ENCODE data around the gene SLC2A13. TPM values are rescaled to one million over a fixed set of nuclear protein-coding genes. Genes with fewer than 3 reads are reported as not detected.
A peak's percentile ranks its signal among the peaks of the same experiment; 100 is the strongest.
"Not testable (repeated sequence)": the region's sequence is repeated elsewhere in the genome, so short reads cannot be mapped to it uniquely, and the experiment has no call there.

Gene SLC2A13
- total RNA-seq, 1 experiment from 2014 or later = 1.5 TPM

GRCh38 chr12:39846304-39846703 is 259.6 kb downstream of the SLC2A13 start:
- in situ Hi-C loops (cut with HindIII; ENCODE audit: low sequenced_read_pairs) = no loop called here
- DNase-seq (ENCODE audit: low spot score) = no peak

GRCh38 chr12:39840422-39840821 is 265.5 kb downstream of the SLC2A13 start:
- DNase-seq (ENCODE audit: low spot score) = no peak
- in situ Hi-C loops (cut with HindIII; ENCODE audit: low sequenced_read_pairs) = no loop called here

GRCh38 chr12:39839072-39839471 is 266.8 kb downstream of the SLC2A13 start:
- in situ Hi-C loops (cut with HindIII; ENCODE audit: low sequenced_read_pairs) = no loop called here
- DNase-seq (ENCODE audit: low spot score) = no peak

GRCh38 chr12:39835517-39836489 is 270.1 kb downstream of the SLC2A13 start:
- in situ Hi-C loops (cut with HindIII; ENCODE audit: low sequenced_read_pairs) = no loop called here
- DNase-seq (ENCODE audit: low spot score) = no peak

- DNase-seq (ENCODE audit: low spot score) = no peak
- in situ Hi-C loops (cut with HindIII; ENCODE audit: low sequenced_read_pairs) = no loop called here
These were observed 274.1 kb downstream of the SLC2A13 start for GRCh38 chr12:39831587-39832315.

GRCh38 chr12:39830852-39831520 is 274.9 kb downstream of the SLC2A13 start:
- DNase-seq (ENCODE audit: low spot score) = no peak
- in situ Hi-C loops (cut with HindIII; ENCODE audit: low sequenced_read_pairs) = no loop called here

- no peak for DNase-seq (ENCODE audit: low spot score)
- in situ Hi-C loops (cut with HindIII; ENCODE audit: low sequenced_read_pairs) = no loop called here
These were observed 275.7 kb downstream of the SLC2A13 start for GRCh38 chr12:39830171-39830570.

- DNase-seq (ENCODE audit: low spot score) = peak; percentile 41
- in situ Hi-C loops (cut with HindIII; ENCODE audit: low sequenced_read_pairs) = no loop called here
These were observed 281.2 kb downstream of the SLC2A13 start for GRCh38 chr12:39824505-39825212.

- in situ Hi-C loops (cut with HindIII; ENCODE audit: low sequenced_read_pairs) = no loop called here
- DNase-seq (ENCODE audit: low spot score) = no peak
These were observed 289.2 kb downstream of the SLC2A13 start for GRCh38 chr12:39816671-39817185.

GRCh38 chr12:39815746-39816145 is 290.1 kb downstream of the SLC2A13 start:
- no peak for DNase-seq (ENCODE audit: low spot score)
- in situ Hi-C loops (cut with HindIII; ENCODE audit: low sequenced_read_pairs) = no loop called here

- in situ Hi-C loops (cut with HindIII; ENCODE audit: low sequenced_read_pairs) = no loop called here
- DNase-seq (ENCODE audit: low spot score) = no peak
These were observed 291.3 kb downstream of the SLC2A13 start for GRCh38 chr12:39814626-39815025.

GRCh38 chr12:39813776-39814175 is 292.1 kb downstream of the SLC2A13 start:
- DNase-seq (ENCODE audit: low spot score) = no peak
- in situ Hi-C loops (cut with HindIII; ENCODE audit: low sequenced_read_pairs) = no loop called here

GRCh38 chr12:39812456-39812855 is 293.4 kb downstream of the SLC2A13 start:
- in situ Hi-C loops (cut with HindIII; ENCODE audit: low sequenced_read_pairs); DNase-seq (ENCODE audit: low spot score): not testable (repeated sequence)

- in situ Hi-C loops (cut with HindIII; ENCODE audit: low sequenced_read_pairs) = no loop called here
These were observed 298.8 kb downstream of the SLC2A13 start for GRCh38 chr12:39807043-39807442.

GRCh38 chr12:39805651-39806050 is 300.2 kb downstream of the SLC2A13 start:
- in situ Hi-C loops (cut with HindIII; ENCODE audit: low sequenced_read_pairs) = no loop called here
- DNase-seq (ENCODE audit: low spot score) = no peak

More at GRCh38 chr12:39807043-39807442, 298.8 kb downstream of the SLC2A13 start:
- no peak for DNase-seq (ENCODE audit: low spot score)

GRCh38 chr12:39804898-39805297 is 301.0 kb downstream of the SLC2A13 start:
- DNase-seq (ENCODE audit: low spot score) = no peak
- in situ Hi-C loops (cut with HindIII; ENCODE audit: low sequenced_read_pairs) = no loop called here

- DNase-seq (ENCODE audit: low spot score) = no peak
- in situ Hi-C loops (cut with HindIII; ENCODE audit: low sequenced_read_pairs) = no loop called here
These were observed 301.4 kb downstream of the SLC2A13 start for GRCh38 chr12:39804479-39804878.

- DNase-seq (ENCODE audit: low spot score) = no peak
- in situ Hi-C loops (cut with HindIII; ENCODE audit: low sequenced_read_pairs) = no loop called here
These were observed 302.7 kb downstream of the SLC2A13 start for GRCh38 chr12:39803151-39803550.

GRCh38 chr12:39798977-39799376 is 306.9 kb downstream of the SLC2A13 start:
- in situ Hi-C loops (cut with HindIII; ENCODE audit: low sequenced_read_pairs) = no loop called here
- no peak for DNase-seq (ENCODE audit: low spot score)

Data from G401 (cell line).